OCI-M2 (cell line): ENCODE measurements around the gene TSEN2.

Experiments used
- DNase-seq: peaks from one replicate; lab custom pipeline; 2025; ENCODE audit not compliant: unreplicated experiment; lab: John Stamatoyannopoulos, UW

TSEN2 gene

DNA sequence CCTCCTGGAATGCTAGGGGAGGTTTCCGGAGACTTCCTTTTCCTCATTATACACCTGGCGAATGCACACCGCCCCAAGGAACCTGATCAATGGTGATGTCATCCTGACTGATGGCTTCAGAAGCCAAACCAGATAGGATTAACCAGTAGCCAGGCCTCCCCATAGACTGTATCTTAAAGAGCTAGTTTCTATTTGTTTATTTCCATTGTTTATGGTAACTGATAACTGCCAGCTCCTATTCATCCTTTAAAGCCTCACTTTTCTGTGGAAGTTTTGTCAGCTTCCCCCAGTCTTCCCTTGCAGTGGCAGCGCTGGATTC lies 61.2 kb downstream of the TSEN2 start, which contains the start of gene MKRN2OS:
Gene MKRN2OS, minus strand, starts transcription at position 27 of the 319 bp plus-strand sequence. CDS start 35 bp downstream, outside the sequence.
- DNase-seq = no peak

DNA sequence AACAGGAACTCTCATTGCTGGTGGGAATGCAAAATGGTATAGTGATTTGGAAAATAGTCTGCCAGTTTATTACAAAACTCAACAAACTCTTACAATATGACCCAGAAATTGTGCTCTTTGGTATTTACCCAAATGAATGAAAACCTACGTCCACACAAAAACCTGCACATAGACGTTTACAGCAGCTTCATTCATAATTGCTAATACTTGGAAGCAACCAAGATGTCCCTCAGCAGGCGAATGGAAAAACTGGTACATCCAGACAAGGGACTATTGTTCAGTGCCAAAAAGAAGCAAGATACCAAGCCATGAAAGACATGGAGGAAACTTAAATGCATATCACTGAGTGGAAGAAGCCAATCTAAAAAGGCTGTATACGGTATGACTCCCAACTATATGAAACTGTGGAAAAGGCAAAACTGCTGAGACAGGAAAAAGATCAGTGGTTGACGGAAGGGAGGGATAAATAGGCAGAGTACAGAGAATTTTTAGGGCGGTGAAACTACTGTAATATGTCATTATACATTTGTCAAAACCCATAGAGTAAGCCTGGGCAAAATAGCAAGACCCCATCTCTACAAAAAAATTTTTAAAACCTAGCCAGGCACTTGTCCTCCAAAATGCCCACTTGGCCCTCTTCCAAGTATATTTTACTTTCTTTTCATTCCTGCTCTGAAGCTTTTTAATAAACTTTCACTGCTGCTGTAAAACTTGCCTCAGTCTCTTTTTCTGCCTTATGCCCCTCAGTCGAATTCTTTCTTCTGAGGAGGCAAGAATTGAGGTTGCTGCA lies 65.9 kb downstream of the TSEN2 start:
- no peak for DNase-seq

DNA sequence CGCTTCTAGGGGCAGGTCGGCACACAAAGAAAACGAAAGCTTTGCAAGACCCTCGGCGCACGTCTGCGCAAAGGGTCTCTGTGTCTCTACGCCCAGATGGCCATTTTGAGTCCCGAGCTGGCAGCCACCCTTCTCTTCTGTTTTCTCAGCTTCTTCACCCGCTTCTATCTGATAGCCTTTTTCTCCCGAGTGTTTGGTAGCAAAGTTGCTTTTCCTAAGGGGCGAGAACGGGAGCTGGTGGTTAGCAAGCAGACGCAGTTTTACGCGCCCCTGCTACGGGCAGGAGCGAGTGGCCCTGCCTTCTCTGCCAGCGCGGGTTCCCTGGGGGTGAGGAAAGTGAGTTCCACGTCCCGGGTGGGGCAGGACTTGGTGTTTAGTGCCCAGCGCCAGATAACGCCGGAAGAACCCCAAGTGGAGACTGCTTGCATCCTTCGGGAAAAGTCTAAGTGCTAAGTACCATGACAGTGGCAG lies 69.7 kb downstream of the TSEN2 start:
- no peak for DNase-seq

DNA sequence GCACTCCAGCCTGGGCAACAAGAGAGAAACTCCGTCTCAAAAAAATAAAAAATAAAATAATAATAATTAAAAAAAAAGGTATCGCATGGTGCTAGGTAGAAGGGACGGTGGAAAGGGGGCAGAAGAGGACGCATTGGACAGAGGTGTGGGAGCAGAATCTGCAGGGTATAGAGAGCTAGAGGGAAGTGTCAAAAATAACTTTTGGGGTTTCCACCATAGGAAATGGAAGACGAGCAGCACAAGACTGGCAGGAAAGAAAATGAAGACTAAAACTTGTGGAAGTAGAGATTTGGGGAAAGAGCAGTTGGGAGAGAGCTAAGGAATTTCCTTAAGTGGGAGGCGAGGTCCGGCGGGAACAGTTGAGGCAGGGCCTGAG lies 72.0 kb downstream of the TSEN2 start:
- no peak for DNase-seq

DNA sequence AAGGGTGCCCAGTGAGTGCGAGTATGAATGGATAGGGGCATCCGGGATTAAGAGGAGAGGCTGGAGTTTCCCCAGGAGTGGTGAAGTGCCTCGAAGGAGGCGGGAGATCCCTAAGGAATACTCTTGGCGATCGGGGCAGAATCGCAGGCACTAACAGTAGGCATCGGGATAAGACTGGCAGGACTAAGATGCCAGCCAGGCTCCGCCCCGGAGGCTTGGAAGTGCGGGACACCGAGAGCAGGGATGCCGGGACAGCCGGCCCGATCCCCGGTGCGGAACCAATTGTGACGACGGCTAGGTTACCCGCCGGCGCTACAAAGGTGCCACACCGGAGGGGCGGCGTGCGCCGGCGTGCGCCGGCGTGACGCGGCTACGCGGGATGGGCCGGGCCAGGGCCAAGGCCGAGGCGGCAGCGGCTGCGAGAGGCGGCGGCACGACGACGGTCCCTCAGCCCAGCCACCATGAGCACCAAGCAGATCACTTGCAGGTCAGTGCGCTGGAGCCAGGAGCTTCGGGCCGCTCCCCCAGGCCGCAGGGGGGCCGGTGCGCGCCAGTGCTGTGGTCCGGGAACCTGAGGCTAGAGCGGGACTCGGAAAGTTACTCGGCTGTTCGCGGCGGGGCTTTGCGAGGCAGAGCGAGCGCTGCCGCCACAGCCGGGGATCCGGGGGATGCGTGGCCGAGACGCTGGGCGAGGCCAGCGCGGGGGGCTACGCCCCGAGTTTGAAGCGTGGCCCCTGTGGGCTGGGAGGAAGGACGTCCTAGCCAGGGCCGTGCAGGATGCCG lies 72.6 kb downstream of the TSEN2 start, which contains the start of gene MKRN2:
Gene MKRN2, plus strand, starts transcription at position 398 of the 783 bp plus-strand sequence. Its CDS starts 64 bp downstream, at position 462.
- peak; percentile 43 for DNase-seq

DNA sequence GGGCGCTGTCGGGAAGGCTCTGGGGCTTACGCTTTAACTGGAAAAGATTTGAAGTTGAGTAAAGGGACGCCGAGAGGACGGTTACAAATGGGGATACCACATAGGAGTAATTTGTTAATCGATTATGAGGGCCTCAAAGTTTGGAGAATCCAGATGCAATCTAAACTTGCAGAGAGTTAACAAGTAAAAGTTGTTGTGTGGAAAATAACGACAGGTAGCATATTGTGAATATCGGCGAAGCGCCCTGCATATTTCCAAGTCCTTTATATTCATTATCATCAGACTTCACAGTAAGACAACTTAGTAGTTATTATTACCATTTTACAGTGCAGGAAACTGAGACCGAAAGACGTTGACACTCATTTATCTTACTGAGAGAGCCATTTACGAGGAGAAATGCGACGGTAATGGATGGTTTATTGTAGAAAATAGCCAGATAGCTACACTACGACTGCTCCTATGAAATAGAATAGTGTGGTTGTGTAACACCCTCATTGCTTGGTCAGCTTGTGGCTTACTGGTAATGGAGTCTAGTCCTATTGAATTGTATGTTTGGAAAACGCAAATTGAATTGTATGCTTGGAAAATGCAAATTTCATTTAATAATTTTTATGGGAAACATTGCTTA lies 73.3 kb downstream of the TSEN2 start:
- DNase-seq = no peak

DNA sequence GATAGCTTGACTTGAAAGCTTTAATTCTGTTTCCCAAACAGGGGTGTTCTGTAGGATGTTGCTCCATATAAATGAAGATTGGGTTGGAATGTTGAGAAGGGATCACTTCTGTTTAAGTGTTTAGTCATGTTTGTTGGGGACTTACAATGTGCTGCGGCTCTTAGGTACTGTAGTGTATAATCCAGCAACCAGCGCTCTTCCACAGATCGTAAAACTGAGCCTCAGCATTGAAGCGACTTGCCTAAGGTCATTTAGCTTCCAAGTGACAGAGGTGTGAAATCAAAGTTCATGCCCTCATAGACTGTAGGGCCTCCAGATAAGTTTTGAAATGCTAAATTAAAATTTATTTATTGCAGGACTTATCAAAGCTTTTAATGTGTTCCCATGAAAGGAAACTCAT lies 74.4 kb downstream of the TSEN2 start:
- no peak for DNase-seq

DNA sequence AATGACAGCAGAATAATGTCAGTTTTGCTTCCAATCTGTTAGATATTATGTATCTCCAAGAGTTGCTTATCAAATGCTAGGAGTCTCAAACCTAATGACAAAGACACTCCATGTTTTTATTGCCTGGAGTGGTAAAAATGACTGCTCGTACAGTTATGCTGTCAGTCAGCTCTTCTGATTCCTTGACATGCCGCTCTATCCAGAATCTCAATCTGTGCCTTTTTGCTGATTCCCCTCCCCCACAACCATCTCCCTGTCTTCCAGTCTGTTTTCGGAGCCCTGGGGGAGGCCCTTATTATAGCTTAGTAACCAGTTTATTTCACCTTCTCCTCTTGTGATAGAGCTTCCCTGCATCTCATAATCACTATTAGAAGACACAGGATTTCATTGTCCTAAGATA lies 75.2 kb downstream of the TSEN2 start:
- DNase-seq = no peak

DNA sequence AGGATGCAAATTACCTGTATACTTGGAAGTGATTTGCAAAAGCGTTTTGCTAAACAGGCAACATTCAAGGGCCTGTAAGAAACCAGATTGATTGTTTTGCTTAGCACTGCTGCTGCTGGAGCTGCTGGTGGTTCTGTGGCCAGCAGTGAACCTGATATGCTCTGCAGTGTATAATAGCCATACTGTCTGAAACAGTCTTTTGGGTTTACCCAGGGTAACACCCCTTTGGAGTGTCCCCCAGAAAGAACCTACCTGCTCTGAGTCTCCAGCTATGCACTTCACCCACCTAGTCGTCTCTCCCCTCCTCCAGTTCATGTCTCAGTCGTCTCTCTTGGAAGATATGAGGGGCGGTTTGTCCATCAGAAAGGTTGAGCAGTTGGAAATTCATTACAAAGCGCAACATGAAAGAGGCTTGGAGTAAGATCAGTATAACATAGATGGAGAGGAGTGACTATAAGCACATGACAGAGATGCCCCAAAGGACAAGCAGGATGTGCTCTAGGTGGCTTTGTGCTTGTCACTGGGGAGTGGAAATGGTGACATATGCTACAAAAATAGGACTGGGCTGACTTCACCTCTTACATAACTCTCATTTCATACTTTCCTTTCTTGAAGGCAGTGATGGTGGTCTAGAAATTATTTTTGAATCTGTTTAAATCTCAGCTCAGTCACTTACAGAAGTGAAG lies 76.4 kb downstream of the TSEN2 start:
- DNase-seq = no peak

DNA sequence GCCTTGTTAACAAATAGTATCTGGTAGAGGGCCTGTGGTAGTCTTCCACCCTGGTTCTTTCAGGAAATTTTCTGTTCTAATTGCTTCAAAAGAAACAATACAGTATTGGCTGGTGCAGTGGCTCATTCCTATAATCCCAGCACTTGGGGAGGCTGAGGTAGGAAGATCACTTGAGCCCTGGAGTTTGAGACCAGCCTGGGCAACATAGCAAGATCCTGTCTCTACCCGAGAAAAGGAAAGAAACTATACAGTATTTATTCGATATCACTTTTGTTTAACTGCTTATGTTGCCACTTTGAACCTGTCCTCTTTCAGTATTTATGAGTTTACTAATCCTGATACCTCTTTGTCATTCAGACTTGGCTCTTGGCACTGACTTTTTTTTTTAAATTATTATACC lies 77.1 kb downstream of the TSEN2 start:
- no peak for DNase-seq

DNA sequence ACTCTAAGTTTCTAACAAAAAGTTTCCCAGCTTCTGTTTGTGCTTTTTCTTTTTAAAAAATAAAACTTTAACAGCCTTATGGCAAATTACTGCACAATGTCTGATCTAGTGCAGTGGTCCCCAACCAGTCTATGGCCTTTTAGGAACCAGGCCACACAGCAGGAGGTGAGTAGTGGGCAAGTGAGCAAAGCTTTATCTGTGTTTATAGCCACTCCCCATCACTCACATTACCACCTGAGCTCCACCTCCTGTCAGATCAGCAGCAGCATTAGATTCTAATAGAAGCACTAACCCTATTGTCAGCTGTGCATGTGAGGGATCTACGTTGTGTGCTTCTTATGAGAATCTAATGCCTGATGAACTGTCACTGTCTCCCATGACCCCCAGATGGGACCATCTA lies 78.2 kb downstream of the TSEN2 start:
- no peak for DNase-seq

DNA sequence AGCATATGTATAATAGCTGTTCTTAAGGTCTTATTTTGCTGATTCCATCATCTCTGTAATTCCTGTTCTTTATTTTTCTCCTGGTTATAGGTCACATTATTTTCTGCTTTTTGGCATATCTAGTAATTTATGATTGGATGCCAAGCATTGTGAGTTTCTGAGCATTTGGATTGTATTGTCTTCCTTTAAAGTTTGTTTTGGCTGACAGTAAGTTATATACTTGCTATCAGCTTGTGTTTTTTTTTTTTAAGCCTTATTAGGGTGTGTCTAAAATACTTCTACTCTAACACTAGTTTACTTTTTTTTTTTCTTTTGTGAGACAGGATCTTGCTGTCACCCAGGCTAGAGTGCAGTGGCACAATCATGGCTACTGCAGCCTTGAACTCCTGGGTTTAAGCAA lies 82.7 kb downstream of the TSEN2 start:
- no peak for DNase-seq

DNA sequence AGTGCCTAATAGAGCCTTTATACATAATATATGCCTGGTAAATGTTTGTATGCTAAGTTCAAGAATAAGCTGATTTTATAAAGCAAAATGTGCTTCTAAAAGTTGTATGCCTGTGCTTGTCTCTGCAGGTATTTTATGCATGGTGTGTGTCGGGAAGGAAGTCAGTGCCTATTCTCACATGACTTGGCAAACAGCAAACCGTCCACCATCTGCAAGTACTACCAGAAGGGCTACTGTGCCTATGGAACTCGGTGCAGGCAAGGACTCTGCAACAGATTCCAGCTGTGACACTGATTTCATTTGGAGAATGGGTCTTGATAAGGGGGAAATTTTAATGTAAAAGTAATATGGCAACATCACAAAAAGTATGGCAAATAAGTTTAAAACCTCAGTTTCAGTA lies 84.5 kb downstream of the TSEN2 start:
- DNase-seq = no peak

DNA sequence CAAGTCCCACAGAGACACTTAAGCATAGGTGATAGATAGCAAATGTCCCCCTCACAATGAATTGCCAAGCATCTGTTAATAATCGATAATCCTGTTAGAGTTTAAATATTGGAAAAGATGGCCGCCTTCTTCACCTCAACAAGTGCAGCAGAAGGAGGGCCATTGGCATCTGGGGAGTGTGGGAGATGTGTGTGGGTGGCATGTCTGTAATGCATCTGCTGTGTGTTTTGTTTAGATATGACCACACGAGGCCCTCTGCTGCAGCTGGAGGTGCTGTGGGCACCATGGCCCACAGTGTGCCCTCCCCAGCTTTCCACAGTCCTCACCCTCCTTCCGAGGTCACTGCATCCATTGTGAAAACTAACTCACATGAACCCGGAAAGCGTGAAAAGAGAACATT lies 85.6 kb downstream of the TSEN2 start:
- DNase-seq = no peak

DNA sequence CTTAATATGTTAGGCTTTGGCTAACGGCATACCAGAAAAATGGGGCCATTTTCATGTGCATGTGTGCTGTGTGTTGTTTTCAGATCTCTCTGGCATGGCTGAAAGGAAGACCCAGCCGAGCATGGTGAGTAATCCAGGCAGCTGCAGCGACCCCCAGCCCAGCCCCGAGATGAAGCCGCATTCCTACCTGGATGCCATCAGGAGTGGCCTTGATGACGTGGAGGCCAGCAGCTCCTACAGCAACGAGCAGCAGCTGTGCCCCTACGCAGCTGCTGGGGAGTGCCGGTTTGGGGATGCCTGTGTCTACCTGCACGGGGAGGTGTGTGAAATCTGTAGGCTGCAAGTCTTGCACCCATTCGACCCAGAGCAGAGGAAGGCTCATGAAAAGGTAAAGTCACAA lies 87.7 kb downstream of the TSEN2 start:
- no peak for DNase-seq

DNA sequence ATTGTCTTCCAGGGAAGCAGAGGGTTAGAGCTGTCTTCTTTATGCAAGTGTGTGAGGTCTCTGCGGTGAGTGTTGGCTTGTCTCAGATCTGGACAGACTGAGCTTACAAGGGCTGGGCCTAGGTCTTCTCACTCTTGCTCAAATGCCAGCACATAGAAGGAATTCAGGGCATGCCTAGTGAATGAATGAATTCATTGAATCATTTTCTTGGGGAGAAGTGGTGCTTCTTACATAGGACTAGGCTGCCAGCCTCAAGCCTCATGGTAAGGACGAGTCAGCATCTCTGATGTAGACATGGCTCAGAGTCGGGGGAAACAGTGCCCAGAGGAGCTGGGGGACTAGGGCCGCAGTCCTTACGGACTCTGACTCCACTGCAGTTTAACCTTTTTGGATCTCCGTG lies 89.9 kb downstream of the TSEN2 start:
- DNase-seq = no peak

DNA sequence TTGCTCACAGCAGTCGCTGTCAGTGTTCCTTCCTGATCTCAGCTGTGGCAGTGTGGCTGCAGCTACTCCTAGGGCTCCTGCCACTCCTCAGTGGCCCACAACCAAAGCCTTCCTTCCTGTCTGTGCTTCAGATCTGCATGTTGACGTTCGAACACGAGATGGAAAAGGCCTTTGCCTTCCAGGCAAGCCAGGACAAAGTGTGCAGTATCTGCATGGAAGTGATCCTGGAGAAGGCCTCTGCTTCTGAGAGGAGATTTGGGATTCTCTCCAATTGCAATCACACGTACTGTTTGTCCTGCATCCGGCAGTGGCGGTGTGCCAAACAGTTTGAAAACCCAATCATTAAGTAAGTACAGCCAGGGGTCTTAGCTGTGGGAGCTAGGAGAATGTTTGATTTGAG lies 90.4 kb downstream of the TSEN2 start:
- no peak for DNase-seq

DNA sequence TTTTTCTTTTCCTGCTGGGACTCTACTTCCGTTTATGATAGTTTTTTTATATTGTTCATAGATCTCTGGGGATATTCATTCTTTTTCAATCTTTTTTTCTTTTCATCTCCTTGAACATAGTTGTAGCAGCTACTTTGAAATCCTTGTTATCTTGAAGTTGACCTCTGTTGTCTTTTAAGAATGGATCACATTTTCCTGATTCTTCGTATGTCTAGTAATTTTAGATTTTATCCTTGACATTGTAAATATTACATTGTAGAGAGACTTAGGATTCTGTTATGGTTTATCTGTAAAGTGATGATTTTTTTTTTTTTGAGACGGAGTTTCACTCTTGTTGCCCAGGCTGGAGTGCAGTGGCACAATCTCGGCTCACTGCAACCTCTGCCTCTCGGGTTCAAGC lies 93.1 kb downstream of the TSEN2 start:
- DNase-seq = no peak

DNA sequence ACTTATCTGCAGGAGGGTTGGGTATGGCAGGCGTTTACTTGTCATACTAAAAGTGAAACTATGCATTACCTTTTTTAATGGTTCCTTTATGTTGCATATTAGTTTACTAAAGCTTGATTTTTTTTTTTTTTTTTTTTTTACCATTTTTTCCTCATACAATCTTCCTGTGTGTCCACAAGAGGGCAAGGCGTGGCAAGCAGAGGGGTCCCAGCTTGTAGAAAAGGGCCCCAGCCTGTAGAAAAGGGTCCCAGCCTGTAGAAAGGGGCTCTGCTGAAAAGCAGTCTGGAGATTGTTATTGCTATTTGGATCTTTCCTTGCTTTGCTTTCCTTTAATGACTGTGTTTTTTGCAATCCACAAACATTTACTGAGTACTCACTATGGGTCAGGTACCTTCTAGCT lies 94.5 kb downstream of the TSEN2 start:
- no peak for DNase-seq

DNA sequence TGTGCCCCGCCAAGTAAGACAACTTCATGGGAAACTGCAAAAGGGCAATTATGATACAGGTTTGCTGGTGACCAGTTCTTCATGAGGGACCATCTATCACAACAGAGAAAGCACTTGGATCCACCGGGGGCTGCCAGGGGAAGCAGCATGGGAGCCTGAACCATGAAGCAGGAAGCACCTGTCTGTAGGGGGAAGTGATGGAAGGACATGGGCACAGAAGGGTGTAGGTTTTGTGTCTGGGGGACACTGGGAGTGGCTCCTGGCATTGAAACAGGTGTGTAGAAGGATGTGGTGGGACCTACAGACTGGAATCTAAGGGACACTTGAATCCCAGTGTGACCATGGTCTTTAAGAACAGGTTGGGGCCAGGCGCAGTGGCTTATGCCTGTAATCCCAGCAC lies 95.2 kb downstream of the TSEN2 start:
- DNase-seq = no peak

DNA sequence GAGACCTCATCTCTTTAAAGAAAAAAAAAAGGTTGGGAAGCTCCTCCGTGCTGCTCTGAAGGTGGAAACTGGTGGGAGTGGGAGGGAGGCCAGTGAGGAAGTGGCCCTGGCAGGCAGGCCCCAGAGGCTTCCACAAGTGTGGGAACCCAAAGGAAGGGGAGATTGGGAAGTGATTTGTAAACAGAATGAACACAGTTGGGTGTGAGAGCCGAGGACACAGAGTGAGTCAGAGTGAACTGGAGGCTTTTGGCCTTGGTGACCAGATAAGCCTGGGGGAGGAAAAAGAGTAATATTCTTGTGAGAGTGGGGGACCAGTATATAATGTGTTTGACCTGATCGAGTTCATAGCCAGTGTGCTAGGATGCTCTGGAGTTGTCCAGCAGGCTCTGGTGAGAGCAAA lies 95.6 kb downstream of the TSEN2 start:
- no peak for DNase-seq
